Sciatic nerve (tissue), 2 donors: ENCODE results near the gene RFXANK. TPM values are rescaled to one million over a fixed set of nuclear protein-coding genes. Genes with fewer than 3 reads are reported as not detected.
"Not testable (repeated sequence)": the region's sequence is repeated elsewhere in the genome, so short reads cannot be mapped to it uniquely, and the experiment has no call there.

ENCODE experiments used
- ATAC-seq: fragments of 200-7000 bp; cut with Tn5 transposase; one replicate; pipeline ENCODE4 v1.9.1; 2020; ENCODE audit warnings: mild to moderate bottlenecking, moderate library complexity
- DNase-seq: peaks from one replicate; pipeline ENCODE4 v3.0.0-alpha.2; 2020; ENCODE audit warnings: low spot score
- intact Hi-C: fragments of 100-400 bp; cut with DNase I; formaldehyde crosslinking; loops from one replicate; pipeline ENCODE4 v1.14.2; 2022
- total RNA-seq: library from RNA; stranded (reverse); fragmentation: NEBNext Ultra II Directional; extraction: Animal tissue kit (Norgen Biotek cat#: 25700); gene quantifications from one replicate; pipeline ENCODE4 v1.2.1, GENCODE V29; 2021
- donor health status: DM: no; HTN: no; CAD: no.
- donor health status: DM: no; HTN: no; CAD: no.

RFXANK gene
- total RNA-seq, 1 donor from 2014 or later: 58.2 TPM

- intact Hi-C loops: no loop called here
- ATAC-seq (peak; percentile 97), DNase-seq (peak; percentile 96)
These were observed 11.2 kb downstream of the RFXANK start, which contains the start of gene NR2C2AP for GRCh38 chr19:19203012-19203856. Gene NR2C2AP, minus strand, starts transcription at chr19:19203414. Its CDS starts 354 bp downstream, at chr19:19203060.

- DNase-seq (no peak), ATAC-seq (no peak)
- intact Hi-C loops: no loop called here
These were observed 12.1 kb downstream of the RFXANK start for GRCh38 chr19:19204181-19204580.

GRCh38 chr19:19205416-19206410 lies 13.7 kb downstream of the RFXANK start:
- no peak for ATAC-seq
- no peak for DNase-seq
- intact Hi-C loops: no loop called here

GRCh38 chr19:19206938-19207337 lies 14.9 kb downstream of the RFXANK start:
- intact Hi-C loops: no loop called here
- ATAC-seq: no peak
- no peak for DNase-seq

GRCh38 chr19:19207637-19208572 lies 15.8 kb downstream of the RFXANK start:
- no peak for DNase-seq
- intact Hi-C loops: no loop called here
- no peak for ATAC-seq

- no peak for ATAC-seq
- intact Hi-C loops: no loop called here
- no peak for DNase-seq
These were observed 17.3 kb downstream of the RFXANK start for GRCh38 chr19:19209372-19209771.

- DNase-seq (no peak), ATAC-seq (no peak)
- intact Hi-C loops: no loop called here
These were observed 19.7 kb downstream of the RFXANK start, which contains the start of gene NCAN for GRCh38 chr19:19211499-19212420. Gene NCAN, plus strand, starts transcription at chr19:19211958. Its CDS starts 4,996 bp downstream, at chr19:19216954.

GRCh38 chr19:19212916-19213315 lies 20.9 kb downstream of the RFXANK start:
- ATAC-seq: no peak
- intact Hi-C loops: no loop called here

GRCh38 chr19:19213426-19214158 lies 21.5 kb downstream of the RFXANK start:
- DNase-seq (no peak), ATAC-seq (no peak)
- intact Hi-C loops: no loop called here

More at GRCh38 chr19:19212916-19213315, 20.9 kb downstream of the RFXANK start:
- no peak for DNase-seq

GRCh38 chr19:19214159-19214490 lies 22.1 kb downstream of the RFXANK start:
- intact Hi-C loops: no loop called here
- ATAC-seq (no peak), DNase-seq (no peak)

- intact Hi-C loops: no loop called here
- no peak for DNase-seq
- no peak for ATAC-seq
These were observed 22.8 kb downstream of the RFXANK start for GRCh38 chr19:19214892-19215291.

GRCh38 chr19:19215792-19216191 lies 23.7 kb downstream of the RFXANK start:
- ATAC-seq (no peak), DNase-seq (no peak)
- intact Hi-C loops: no loop called here

- intact Hi-C loops: no loop called here
- no peak for DNase-seq
- ATAC-seq: no peak
These were observed 25.0 kb downstream of the RFXANK start for GRCh38 chr19:19217099-19217498.

- ATAC-seq (no peak), DNase-seq (no peak)
- intact Hi-C loops: no loop called here
These were observed 26.9 kb downstream of the RFXANK start for GRCh38 chr19:19218911-19219310.

GRCh38 chr19:19221000-19221399 lies 28.9 kb downstream of the RFXANK start:
- intact Hi-C loops, DNase-seq, ATAC-seq: not testable (repeated sequence)

- intact Hi-C loops: no loop called here
- ATAC-seq (no peak), DNase-seq (no peak)
These were observed 31.0 kb downstream of the RFXANK start for GRCh38 chr19:19223060-19223459.

GRCh38 chr19:19223636-19224035 lies 31.6 kb downstream of the RFXANK start:
- intact Hi-C loops: no loop called here
- ATAC-seq: no peak
- no peak for DNase-seq
